Neural progenitor cell (in vitro differentiated cells): ENCODE measurements around the gene DISC1.

Experiments used
- EZH2 ChIP-seq: fragments of 200-600 bp; sonication (generic); IDR thresholded peaks from 2 replicates; pipeline ENCODE4 v1.6.1; 2017; ENCODE audit warnings: antibody characterized with exemption, mild to moderate bottlenecking, moderate library complexity
- EZH2phosphoT487 ChIP-seq: fragments of 200-600 bp; sonication (generic); IDR thresholded peaks from 2 replicates; pipeline ENCODE4 v1.6.1; 2017; ENCODE audit warnings: antibody characterized with exemption
- TF ChIP-seq, protein P1 (sequence below): fragments of 200-600 bp; sonication (generic); IDR thresholded peaks from 2 replicates; pipeline ENCODE4 v1.5.1; 2017; ENCODE audit warnings: antibody characterized with exemption, mild to moderate bottlenecking

GRCh38 chr1:232090816-232091215 lies 464.2 kb downstream of the DISC1 start:
- TF ChIP-seq, protein P1, sequence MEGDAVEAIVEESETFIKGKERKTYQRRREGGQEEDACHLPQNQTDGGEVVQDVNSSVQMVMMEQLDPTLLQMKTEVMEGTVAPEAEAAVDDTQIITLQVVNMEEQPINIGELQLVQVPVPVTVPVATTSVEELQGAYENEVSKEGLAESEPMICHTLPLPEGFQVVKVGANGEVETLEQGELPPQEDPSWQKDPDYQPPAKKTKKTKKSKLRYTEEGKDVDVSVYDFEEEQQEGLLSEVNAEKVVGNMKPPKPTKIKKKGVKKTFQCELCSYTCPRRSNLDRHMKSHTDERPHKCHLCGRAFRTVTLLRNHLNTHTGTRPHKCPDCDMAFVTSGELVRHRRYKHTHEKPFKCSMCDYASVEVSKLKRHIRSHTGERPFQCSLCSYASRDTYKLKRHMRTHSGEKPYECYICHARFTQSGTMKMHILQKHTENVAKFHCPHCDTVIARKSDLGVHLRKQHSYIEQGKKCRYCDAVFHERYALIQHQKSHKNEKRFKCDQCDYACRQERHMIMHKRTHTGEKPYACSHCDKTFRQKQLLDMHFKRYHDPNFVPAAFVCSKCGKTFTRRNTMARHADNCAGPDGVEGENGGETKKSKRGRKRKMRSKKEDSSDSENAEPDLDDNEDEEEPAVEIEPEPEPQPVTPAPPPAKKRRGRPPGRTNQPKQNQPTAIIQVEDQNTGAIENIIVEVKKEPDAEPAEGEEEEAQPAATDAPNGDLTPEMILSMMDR, result no peak
- no peak for TF ChIP-seq EZH2
- no peak for TF ChIP-seq EZH2phosphoT487
